GM18861 (cell line): Measurements from ENCODE around the gene FYB2.

Experiments
- ATAC-seq: cut with Tn5 transposase; IDR thresholded peaks from one replicate; pipeline ENCODE4 v1.9.1; 2021; ENCODE audit not compliant: unreplicated experiment

The FYB2 gene, protein sequence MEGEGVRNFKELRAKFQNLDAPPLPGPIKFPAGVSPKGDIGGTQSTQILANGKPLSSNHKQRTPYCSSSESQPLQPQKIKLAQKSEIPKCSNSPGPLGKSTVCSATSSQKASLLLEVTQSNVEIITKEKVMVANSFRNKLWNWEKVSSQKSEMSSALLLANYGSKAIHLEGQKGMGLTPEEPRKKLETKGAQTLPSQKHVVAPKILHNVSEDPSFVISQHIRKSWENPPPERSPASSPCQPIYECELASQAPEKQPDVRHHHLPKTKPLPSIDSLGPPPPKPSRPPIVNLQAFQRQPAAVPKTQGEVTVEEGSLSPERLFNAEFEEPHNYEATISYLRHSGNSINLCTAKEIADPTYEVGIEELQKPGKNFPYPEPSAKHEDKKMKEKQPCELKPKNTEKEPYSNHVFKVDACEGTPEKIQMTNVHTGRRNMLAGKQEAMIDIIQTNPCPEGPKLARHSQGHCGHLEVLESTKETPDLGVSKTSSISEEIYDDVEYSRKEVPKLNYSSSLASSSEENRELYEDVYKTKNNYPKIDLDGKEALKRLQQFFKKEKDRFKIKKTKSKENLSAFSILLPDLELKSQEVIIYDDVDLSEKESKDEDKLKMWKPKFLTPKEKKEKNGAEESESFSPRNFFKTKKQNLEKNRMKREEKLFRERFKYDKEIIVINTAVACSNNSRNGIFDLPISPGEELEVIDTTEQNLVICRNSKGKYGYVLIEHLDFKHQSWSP

DNA sequence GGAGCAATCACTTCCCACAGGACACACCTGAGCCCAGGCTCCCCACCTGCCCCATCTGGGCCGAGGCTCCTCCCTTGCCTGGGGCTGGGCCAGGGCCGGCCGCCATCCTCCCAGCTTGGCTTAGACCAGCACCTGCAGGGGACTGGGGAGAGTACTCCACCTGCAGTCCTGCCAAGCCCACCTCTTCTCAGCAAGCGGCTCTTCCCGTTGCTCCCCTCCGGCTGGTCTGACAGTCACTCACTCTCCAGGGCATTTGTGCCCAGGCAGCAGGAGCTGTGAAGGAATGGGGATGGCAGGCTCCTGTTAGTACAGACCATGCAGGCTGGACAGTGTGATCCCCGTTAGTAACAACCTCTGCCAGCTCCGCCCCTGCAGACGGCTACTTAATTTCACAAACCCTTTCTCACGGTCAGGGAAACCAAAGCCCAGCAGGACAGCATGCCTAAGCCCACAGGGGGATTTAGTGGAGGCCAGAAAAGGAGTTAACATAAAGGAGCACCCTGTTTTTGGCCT is at the start of gene FYB2:
TSS of gene FYB2 (minus strand) at position 18 of the 513 bp plus-strand sequence. CDS start 114 bp downstream, outside the sequence.
- ATAC-seq = no peak

GRCh38 chr1:56868761-56869160 is 49.6 kb upstream of the FYB2 start:
- no peak for ATAC-seq

GRCh38 chr1:56867491-56867890 is 48.3 kb upstream of the FYB2 start:
- no peak for ATAC-seq

GRCh38 chr1:56866656-56867055 is 47.5 kb upstream of the FYB2 start:
- no peak for ATAC-seq

DNA sequence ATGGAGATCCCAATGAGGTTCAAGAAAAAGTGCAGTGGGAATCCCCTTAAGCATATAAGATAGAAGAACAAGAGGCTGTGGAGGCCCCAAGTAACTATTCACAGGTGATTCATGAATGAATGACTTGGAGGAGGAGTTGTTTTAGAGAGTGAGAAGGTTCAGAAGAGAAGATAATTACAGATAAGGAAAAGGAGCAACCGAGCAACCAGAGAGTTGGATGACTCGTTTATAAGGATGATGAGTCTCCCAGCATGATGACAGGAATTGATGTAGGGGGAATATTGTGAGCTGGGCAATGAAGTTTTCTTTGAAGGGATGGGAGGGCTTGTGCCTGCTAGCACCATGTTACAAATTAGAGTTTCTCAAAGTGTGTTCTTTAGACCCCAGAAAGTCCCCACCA is 45.2 kb upstream of the FYB2 start:
- no peak for ATAC-seq

DNA sequence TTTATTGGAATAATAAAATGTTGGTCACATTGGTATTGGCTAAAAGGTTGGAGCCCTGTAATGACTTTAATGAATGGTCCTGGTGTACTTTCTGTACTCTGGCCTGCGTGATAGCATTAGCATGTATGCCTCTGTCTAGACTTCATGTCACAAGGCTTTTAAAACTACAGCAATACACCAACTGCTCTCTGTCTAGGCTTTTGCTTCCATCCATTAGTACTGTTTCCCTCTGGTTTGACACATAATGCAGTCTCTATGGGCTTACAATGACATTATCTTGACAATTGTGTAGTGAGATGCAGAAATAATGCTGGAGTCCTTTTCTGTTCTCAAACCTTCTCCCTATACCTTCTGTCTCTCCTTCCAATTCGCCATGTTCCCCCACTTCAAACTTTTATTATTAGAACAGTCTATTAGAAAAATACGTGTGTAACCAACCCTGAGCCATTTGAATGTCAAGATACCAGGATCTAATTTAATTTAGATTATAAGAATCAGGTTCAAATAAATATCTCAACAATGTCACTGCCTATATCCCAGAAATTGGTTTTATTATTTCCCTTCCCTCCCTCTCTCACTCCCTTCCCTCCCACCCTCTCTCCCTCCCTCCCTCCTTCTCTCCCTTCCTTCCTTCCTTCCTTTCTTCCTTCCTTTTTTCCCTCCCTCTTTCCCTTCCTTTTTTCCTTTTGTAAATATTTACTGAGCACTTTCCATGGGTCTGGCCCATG is 44.2 kb upstream of the FYB2 start:
- no peak for ATAC-seq

GRCh38 chr1:56859287-56859686 is 40.1 kb upstream of the FYB2 start:
- no peak for ATAC-seq

DNA sequence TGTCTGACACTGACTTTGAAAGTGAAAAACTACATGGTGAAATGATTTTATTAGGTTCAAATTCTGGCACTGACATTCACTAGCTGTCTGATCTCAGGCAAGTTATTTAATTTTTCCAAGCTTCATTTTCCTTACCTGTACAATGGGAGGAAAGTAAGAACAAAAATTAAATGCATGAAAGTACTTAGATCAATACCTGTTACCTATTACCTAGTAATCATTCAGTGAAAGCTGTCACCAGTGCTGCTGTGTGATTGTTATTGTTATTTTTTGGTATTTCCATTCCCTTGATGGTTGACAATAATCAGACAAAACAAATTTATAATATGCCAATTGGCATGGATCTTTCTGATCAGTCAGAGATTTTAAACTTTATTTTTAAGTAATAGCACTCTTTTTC is 37.0 kb upstream of the FYB2 start:
- no peak for ATAC-seq

DNA sequence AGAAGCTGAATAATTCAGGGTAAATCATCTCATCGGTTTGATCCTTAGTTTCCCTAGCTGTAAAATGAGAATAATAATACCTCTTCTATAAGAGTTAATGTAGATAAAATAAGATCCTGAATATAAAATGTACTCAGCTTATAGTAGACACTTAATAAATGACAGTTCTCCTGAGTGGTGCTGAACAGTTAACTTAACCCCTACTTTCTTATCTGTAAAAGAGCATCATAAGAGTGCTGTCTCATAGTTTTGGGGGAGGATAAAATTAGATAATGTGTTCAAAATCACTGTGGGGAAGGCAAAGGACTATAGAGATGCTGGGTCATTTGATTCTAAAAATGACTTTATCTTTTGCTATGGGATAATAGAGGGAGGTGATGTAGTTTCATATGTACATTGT is 36.0 kb upstream of the FYB2 start:
- no peak for ATAC-seq

DNA sequence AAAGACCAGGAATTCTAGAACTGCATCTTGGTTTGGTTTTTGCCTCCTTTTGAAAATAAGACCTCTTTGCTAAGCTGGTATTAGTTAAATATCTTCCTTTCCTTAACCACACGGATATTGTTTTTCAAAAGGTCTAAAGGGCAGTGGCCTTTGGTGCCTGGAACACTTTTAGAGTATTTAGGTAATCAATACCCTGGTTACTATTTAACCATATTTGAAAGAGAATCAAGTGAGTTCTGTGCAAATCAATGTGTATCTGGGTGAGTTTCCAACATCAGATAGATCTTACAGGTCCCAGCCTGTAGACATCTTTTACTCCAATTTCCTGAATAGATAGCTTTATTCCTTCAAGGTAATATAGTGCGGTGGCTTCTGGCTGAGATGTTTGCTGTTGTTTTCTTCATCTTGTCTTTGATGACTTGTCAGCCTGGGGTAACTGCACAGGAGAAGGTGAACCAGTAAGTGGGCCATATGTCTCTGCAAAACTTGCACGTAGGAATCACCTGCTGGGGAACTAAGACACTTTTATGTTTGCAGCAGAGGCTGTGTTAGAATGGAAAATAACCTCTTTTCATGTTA is 35.4 kb upstream of the FYB2 start, which contains the start of gene C8A:
TSS of gene C8A (plus strand) at position 277 of the 579 bp plus-strand sequence. CDS start at position 382, 105 bp downstream.
- no peak for ATAC-seq

DNA sequence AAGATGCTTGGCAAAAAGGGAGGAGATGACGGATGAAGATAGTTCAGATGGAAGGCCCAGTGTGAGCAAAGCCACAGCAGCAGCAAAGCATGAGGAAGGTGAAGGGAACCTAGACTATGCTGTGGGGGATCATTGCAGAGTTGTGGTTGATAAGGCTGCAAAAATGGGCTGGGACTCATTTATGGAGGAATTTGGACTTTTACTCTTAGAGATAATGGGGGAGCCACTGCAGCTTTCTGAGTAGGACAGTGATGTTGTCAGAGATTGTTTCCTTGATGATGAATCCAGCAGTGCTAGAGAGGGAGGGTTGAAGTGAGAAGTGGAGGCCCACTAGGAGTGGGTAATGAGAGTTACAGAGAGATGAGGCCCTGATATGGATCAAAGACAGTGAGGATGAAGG is 33.3 kb upstream of the FYB2 start:
- no peak for ATAC-seq

GRCh38 chr1:56850922-56851321 is 31.7 kb upstream of the FYB2 start:
- ATAC-seq = no peak

DNA sequence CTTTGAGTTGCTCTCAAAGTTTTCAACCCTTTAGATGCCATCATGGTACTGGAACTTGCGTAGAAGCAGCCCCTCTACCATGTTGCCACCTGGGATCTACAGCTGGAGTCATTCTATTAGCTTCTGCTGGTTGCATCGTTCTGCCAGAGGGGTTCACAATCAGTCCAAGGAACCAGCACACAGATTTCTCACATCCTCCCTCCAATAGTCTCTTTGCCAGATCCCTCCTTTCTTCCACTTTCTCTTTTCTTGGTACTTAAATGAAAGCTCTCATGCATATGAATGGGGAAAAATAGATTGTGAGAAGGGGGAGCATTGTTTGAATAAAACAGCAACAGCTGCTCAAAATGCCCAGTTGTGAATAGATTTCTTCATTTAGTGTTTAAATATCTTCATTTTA is 31.2 kb upstream of the FYB2 start:
- ATAC-seq = no peak

- no peak for ATAC-seq
Observed at GRCh38 chr1:56849750-56850149, 30.5 kb upstream of the FYB2 start.

DNA sequence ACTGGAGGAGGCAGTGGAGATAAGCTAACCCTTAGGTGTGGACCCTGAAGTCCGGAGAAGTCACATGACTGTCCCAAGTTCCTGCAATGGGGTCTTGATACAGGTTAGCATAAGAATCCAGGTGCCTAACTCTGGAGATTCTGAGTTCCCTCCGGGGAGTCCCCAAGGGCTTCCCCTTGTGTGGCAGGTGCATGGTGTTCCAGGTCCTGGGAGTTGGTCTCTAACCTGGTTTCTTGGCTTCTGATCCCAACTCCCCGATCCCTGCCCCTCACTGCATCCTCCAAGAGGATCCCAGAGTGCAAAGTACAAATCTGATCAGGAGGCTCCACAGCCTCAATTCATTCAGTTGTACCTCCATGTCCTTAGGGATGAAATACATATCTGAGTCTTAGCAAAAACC is 26.1 kb upstream of the FYB2 start:
- no peak for ATAC-seq

- ATAC-seq = no peak
Observed at GRCh38 chr1:56844545-56845136, 25.4 kb upstream of the FYB2 start.

DNA sequence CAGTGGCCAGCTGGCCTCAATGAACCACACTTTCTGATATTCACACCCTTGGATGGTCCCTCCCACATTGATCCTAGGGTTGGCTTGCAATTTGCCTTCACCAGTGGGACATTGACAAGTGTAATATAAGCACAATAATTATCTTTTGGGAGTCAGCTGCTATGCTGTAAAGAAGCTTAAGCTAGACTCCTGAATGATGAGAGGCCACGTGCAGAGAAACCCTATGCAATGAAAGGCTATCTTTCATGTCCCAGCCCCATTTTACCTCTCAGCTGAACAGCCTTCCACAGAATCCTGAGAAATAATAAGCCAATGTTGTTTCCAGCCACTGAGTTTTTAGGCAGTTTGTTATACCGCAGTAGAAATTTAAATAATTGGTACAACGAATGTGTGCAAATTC is 24.3 kb upstream of the FYB2 start:
- ATAC-seq = no peak

DNA sequence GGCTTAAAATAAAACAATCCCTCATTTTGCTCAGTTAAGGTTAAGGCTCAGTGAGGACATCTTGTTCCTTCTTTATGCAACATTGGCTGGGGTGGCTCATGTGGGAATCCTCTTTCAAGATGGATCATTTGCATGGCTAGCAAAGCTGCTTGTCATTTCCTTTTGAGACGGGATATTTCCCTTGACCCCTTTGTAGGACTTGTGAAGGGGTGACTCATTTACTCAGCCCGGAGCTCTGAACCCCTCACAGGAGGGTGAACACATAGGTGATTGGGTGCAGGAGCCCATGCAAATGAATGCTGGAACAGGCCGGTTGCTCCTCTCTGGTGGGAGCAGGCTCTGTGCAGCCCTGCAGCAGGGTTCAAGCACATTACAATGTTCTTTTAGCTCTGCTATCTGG is 19.6 kb upstream of the FYB2 start:
- ATAC-seq = no peak

GRCh38 chr1:56837244-56837939 is 18.2 kb upstream of the FYB2 start:
- no peak for ATAC-seq

DNA sequence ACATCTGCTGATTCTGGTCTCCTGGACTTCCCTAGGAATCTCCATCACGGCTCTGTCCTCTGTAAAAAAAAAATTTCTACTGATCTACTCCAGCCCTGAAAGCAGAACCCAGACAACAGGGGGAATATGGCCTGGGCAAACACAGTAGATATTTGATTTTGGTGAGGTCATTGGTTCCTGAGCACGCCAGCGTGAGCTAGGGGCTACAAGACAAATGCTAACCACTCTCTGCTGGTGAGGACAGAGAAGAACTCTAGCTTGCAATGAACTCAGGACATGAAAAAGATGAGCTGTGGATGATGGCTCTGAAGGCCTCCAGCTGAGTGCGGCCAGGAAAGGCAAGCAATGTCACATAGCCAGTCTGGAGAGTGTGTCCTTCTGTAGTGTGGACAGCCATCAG is 17.2 kb upstream of the FYB2 start:
- no peak for ATAC-seq
